ENCODE data around the gene SOWAHA.

The SOWAHA gene

DNA sequence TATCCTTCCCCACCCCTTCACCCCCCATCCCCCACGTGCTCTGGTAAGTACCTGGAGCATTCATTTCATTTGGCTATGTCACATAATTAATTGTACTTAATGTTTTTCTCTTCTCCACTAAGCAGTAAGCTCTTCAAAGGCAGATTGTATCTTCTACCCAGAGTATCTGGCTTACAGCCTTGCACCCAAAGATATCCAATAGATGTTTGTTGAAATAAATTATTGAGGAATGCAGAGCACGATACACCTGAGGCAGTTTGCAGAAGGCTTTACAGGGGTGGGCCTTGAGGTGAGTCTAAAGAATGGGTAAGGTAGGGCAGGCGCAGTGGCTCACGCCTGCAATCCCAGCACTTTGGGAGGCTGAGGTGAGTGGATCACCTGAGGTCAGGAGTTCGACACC, 2.5 kb upstream of the SOWAHA start:
- DNase-seq, result no peak

DNA sequence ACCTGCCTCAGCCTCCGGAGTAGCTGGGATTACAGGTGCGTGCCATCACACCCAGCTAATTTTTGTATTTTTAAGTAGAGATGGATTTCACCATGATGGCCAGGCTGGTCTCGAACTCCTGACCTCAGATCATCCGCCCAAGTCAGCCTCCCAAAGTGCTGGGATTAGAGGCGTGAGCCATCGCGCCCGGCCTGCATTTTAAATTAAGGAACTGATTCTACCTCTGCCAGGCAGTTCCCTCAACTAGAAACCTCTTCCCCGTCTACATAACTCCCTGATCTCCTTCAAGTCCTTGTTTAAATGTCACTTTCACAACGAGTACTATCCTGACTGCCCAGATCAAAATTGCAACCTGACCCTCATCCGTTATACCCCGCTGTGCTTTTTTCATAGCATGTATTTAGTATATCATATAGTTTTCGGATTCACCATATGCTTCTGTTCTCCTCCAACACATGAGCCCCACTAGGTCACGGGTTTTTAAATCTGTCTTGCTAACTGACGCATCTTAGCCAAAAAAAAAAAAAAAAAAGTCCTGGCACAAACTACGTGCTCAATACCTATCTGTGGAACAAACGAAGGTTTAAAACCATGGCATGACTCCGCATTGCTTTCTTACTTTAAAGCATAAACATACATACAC, 858 bp upstream of the SOWAHA start:
- peak; percentile 15 for DNase-seq

DNA sequence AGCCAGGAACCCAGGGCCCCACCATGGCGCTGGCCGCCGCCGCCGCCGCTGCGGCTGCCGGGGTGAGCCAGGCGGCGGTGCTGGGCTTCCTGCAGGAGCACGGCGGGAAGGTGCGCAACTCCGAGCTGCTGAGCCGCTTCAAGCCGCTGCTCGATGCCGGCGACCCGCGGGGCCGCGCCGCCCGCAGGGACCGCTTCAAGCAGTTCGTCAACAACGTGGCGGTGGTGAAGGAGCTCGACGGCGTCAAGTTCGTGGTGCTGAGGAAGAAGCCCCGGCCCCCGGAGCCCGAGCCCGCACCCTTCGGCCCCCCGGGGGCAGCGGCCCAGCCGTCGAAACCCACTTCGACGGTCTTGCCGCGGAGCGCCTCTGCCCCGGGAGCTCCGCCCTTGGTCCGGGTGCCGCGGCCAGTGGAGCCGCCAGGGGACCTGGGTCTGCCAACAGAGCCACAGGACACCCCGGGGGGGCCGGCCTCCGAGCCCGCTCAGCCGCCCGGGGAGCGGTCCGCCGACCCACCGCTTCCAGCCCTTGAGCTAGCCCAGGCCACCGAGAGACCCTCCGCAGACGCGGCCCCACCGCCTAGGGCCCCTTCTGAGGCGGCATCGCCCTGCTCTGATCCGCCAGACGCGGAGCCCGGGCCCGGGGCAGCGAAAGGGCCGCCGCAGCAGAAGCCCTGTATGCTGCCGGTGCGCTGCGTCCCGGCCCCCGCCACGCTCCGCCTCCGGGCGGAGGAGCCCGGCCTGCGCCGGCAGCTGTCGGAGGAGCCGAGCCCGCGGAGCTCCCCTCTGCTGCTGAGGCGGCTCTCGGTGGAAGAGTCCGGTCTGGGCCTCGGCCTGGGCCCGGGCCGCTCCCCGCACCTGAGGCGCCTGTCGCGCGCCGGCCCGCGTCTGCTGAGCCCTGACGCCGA, 749 bp downstream of the SOWAHA start:
- DNase-seq, result no peak

DNA sequence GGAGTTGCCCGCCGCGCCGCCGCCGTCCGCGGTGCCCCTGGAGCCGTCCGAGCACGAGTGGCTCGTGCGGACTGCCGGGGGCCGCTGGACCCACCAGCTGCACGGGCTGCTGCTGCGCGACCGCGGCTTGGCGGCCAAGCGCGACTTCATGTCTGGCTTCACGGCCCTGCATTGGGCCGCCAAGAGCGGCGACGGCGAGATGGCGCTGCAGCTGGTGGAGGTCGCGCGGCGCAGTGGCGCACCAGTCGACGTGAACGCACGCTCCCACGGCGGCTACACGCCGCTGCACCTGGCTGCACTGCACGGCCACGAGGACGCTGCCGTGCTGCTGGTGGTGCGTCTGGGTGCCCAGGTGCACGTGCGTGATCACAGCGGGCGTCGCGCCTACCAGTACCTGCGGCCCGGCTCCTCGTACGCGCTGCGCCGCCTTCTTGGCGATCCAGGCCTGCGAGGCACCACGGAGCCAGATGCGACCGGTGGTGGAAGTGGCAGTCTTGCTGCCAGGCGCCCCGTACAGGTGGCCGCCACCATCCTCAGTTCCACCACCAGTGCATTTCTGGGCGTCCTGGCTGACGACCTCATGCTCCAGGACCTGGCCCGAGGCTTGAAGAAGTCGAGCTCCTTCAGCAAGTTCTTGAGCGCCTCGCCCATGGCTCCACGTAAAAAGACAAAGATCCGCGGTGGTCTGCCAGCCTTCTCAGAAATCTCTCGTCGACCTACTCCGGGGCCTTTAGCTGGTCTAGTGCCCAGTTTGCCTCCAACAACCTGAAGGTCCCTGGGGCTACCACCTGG, 1.6 kb downstream of the SOWAHA start:
- no peak for DNase-seq

DNA sequence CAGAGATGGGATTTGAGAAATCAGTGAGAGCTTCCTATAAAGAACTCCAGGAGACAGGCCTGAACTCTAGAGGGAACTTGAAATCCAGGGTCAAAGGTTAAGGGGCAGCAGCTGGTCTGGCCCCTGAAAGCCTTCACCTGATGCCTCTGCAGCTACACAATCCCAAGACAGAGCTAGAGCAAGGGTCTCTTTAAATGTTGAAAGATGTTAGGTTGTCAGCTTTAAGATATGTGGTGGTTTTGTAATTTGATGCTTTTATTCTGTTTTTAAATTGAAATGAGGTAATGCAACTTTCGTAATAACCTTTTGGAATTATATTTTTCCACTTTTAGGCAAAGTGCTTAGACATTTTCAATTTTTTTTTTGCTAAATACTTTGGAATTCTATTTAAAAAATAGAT, 2.4 kb downstream of the SOWAHA start:
- no peak for DNase-seq

DNA sequence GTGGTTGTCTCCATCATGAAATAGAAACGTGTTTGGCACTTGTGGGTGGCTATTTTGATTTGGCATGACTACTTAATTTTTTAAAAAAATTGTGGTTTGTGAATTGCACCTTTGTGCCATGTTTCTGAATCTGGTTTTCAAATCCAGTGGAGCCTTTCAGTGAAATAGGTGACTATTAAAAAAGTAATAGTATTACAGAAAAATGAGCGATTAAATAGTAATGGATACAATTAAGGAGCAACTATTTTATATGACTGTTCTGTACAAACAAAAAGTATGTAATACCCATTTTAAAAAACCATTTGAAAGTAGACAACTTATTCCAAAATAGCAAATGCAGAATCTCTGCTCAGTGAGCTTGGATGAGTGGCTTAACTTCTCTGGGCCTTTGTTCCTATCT, 3.0 kb downstream of the SOWAHA start:
- no peak for DNase-seq

DNA sequence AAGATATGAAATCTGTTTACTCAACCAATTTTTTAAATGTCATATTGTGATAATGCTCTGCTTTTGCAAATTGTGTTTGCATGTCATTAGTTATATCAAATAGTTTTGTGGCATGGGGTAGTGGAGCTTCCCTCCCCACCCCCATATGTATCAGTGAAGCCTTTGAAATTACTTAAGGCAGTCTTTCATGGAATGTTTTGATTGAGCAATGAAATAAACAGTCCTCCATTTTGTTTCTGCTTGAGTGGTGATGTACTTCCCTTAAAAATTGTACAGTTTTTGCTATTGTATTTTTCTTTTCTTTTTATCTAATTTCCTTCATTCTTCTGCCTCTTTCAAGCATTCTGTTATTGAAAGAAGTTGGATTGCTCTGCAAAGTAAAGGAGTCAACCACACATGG, 3.5 kb downstream of the SOWAHA start:
- no peak for DNase-seq

DNA sequence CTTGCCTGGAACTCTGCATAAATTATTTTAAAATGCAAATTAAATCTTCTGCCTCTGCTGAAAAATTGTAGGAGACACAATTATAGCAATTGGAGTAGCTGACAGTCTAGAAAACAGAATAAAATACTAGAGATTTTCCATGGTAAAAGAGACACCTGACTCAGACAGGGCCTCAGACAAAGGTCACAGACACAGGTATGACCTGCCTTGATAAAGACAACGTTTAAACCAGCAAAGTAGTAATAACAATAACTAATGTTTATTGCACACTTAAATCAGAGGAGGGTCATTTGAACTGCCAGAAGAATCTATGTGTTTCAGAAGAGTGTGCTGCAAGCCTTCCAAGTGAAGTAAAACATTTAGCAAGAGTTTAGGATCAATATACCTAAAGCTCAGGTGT, 3.9 kb downstream of the SOWAHA start:
- DNase-seq, result no peak

DNA sequence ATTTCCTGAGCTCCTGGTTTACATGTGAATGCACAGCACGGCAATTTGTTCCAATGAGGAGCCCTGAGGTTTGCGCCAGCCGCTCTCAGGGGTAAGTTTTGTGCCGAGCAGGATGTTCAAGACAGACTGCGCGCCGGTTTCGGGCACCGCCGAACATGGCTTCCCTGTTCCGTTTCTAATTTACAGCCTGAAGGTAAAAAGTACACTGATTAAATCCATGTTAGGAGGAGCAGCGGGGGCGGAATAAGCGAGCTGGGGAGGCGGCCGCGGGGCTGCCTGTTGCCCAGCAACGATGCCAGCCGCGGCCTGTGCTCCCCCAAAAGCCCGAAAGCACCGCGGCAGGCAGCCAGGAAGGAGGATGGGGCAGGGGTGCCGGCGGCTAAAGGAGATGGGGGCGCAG, 6.4 kb downstream of the SOWAHA start:
- no peak for DNase-seq

DNA sequence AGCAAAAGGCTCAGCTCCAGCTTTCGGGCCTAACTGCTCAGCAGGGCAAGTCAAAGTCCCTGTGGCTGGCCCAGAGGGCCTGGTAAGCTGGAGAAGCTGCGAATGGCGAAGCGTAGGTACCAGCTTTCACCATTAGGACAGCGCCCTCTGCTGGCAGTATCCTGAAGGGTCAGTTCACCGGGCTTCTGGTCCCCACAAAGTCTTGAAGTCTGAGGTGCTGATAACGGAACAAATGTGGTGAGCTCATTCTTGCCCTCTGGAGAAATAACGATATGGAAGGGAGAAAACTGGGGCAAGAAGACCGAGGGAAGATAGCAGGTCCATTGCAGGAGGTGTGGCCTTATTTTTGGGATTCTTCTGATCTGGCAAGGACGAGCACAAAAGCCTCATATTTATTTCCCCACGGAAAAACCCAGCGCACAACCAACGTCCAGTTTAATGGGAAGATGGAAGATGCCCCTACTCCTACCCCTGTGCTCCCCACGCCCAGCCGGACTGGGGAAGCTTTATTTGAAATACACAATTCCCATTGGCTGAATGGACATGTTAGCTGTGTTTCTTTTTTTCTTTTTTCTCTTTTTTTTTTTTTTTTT, 7.2 kb downstream of the SOWAHA start:
- peak; percentile 88 for DNase-seq

DNA sequence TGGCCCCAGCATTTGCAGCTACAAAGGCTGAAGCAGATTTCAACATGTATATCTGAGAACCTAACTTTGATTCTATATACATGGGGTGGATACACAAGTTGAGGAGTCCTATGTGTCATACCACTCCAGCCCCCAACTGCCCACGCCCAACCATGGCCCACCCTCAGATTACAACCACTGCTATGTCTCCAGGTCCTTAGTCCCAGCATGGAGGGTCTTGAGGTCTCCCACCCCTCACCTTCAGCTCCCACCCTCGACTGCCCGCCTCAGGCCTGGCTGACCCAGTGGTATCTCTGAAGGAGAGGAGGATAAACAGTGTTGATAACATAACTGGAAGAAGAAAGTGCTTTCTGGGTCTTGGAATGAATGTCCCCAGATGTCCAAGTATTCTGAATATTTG, 8.2 kb downstream of the SOWAHA start:
- no peak for DNase-seq

DNA sequence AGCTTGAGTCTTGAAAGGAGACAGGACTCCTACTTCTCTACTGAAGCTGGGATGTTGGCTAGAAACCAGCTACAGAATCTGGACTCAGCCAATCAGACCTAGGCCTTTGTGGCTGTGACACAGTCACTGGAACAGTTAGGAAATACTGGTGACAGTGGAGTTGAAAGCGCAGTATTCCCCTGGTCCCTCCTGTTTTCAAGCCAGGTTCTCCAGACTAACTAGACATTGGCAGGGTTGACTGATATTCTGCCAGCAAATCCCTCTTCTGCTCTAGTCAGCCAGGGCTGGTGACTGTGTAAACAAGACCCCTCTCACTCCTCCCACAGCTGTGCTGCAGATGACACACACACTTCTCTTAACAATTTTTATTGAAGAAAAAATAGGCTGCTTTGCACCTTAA, 8.7 kb downstream of the SOWAHA start:
- peak; percentile 71 for DNase-seq

DNA sequence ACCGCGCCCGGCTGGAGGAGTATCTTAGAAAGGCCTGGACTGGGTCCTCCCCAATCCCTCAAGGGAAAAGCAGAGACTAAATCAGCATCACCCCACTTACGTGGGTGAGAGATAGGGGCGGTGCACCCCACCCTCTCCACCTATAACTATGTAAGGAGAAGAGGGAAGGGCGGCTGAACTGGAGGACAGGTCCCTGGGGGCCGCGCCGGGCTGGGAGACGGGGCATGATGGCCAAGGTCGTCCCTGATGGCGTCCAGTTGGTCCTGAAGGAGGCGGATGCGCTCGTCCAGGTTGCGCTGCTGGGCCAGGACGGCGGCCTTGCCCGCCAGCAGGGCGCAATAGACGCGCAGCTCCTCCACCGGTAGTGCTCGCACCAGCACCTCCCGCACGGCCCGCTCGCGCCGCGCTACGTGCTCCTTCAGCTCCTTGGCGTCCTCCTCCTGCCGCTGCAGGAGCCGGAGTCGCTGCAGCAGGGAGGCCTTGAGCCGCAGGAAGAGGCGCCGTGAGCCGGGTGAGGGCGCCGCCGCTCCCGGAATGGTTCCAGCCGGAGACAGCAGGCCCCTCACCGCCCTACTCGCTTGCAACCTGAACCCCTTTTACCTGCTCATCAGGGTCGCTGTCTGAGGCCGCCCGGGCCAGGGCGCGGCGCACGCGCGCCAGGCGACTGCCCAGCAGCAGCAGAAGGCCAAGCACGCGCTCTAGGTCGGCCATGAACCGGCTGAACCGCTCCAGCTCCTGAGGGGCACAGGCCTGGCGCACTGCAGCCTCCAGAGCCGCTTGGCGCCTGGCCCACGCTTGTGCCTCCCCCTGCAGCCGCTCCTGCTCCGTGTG, 9.8 kb downstream of the SOWAHA start:
- no peak for DNase-seq

DNA sequence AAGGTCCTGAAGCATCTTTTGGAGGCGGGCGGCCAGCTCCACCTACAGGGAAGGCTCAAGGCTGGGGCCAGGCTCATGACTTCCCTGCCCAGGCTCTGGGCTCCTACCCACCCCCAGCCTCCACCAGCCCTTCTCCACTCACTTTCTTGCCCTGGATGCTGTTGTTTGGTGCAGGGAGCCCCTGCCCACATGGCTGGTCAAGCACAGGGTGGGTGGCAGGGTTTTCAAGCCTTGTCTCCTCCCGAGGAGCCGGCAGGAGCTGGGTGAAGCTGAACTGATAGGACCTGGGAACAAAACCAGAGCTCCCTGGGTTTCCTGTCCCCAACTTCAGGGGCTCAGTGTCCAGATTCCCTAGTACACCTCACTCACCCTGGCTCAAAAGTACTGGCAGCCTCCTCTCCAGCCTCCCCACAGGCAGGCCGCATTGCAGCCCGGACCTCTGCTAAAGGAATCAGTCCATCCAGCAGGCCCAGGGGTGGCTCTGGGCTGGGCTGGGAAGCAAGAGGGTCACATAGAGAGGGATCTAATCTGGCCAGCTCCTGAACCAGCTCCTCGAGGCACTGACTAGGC, 10.5 kb downstream of the SOWAHA start:
- no peak for DNase-seq

DNA sequence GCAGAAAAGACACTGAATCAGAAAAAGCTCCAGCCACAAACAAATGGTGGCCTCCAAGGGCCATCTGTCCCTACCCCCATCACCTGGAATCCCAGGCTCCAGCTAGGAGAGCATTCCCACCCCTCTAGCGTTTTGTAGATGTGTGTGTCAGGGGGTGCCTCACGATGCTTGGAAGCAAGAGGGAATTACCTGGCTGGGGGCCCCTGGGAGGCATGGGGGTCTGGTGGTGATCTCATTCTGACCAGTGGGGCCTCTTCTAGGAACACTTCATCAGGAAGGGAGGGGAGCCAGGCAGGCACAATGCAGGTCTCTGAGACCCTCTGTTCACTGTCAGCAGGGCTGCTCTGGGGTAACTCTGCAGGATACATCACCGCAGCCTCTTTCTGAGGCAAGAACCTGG, 11.3 kb downstream of the SOWAHA start:
- no peak for DNase-seq

DNA sequence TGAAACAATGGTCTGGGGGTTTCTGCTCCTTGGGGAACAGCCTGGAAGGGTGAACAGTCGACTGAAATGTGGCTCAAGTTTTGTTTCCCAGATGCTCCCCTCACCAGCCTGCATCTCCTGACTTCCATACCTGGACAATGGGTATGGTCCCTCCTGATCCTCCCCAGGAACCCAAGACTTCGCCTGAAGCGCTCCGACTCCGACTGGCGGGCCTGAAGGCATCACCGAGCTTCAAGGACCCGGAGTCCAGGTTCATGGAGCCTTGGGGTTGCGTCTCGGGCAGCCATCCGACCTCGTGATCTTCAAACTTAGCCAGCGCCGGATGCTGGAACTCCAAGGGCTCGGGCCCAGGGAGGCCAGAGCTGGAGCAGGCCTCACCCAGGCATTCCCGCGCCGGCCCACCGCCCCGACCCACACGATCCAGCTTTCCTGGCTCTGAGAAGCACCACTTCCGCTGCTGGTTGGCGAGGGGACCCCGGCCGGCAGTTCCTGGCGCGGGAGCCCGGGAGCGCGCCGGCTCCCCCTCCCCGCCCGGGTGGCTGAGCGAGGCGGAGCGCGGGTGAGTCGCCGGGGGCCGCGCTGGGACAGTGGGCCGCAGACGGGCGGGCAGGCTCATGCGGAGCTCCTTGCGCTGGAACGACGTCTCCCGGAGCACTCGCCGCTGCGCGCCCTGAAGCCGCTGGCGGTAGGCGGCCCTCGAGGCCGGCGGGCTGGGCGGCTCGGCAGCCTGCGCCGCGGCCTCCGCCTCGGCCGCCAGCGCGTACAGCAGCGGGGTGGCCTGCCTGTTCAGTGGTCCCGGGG, 12.1 kb downstream of the SOWAHA start:
- DNase-seq, result no peak

DNA sequence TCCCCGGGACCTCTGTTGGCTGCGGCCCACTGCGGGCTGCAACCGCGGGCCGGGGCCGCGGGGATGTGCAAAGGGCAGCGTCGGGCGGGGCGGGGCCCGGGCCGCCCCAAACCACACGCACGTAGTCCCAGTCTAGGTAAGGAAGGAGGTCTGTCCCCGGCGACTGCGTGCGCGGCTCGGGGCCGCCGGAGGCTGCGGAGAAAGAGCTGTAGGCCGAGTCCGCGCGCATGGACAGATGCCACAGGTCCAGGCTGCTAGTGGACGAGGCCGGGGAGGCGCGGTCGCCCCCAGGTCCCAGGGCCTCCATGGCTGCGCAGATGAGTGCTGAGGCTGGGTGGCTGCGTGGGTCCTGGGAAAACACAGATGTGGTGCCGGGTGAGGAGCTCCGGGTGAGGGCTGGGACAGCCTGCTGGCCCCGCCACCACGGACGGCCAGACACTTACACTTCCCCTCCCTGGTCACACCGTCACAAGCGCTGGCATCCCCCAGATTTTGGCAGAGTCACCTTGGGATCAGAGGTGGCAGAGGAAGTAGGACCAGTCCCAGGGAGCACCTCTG, 12.8 kb downstream of the SOWAHA start:
- no peak for DNase-seq

DNA sequence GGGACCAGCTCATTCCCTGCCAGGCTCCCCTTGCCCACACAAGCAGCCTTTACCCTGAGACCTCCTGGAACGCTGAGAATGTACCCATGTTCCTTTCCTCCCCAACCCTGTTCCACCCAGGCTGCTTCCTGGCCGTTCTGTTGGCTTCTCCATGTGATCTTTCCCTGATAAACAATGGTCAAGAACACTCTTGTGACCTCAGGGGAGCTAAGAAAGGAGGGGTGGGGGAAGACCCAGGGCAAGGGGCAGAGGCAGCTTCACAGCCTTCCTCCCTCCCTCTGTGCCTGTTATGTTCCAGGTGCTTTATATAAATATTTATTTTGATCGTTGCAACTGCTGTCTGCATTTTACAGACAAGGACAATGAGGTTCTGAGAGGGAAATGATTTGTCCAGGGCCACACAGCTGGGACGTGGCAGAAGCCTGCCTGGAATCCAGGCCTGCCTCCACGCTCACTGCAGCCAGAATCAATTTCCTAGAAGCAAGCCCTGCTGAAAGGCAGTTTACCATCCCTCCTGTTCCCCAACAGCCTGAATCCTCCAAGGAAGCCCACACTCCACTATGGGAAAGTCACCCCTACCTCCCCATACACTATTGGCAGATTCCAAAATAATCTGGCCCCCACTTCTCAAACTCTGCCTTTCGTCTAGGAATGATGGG, 13.5 kb downstream of the SOWAHA start:
- no peak for DNase-seq

DNA sequence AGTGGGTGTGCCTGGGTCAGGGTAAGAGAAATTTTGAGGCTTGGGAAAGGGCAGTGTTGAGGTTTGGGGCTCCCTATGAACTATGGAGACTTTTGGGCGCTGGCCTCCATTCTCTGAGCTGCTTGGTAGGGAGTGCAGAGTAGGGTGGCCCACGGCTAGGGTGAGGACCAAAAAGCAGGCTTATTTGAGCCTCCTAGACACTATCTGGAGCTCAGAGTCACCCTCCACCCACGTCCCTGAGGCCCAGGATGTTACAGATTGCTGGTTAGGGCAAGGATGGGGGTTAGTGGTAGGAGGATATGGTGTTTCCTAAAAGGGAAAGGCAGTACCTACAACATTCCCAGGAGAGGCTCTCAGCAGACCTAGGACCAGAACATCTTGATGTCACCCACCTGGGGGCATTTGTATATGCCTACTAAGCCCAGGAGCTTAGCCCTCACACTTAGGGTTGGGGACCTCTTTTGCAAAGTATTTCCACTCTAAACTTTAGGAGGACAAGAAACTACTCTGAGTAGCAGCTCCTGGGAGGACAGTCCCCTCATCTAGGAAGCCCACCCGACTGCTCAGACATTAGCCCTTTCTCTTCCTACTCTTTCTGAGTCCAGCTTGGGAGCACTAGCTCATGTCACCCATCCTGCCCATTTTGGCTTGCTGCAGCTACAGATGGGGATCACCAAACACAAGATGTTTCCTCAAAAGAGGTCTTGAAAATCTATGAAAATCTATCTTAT, 15.0 kb downstream of the SOWAHA start:
- no peak for DNase-seq

Measured in NCI-H1694 (cell line).